HepG2 (cell line): ENCODE measurements around the gene NOL4L. TPM values are rescaled to one million over a fixed set of nuclear protein-coding genes. Genes with fewer than 3 reads are reported as not detected.

Experiments used
- GABPB1 ChIP-seq: IDR thresholded peaks from 2 replicates; pipeline ENCODE4 v1.6.1; 2016; ENCODE audit warnings: mild to moderate bottlenecking, missing genetic modification reagents, moderate library complexity, missing compliant biosample characterization
- GTF2F1 ChIP-seq: fragments of 150-350 bp; IDR thresholded peaks from 2 replicates; pipeline ENCODE4 v1.6.1; 2014; ENCODE audit warnings: low read length
- MYC ChIP-seq: sonication (generic); formaldehyde crosslinking; IDR thresholded peaks from 2 replicates; pipeline ENCODE4 v1.9.0; 2021; ENCODE audit warnings: missing genetic modification reagents, borderline replicate concordance
- PHF8 ChIP-seq: sonication (generic); formaldehyde crosslinking; IDR thresholded peaks from 2 replicates; pipeline ENCODE4 v1.5.0; 2020; ENCODE audit warnings: missing genetic modification reagents
- SCMH1 ChIP-seq: sonication (generic); formaldehyde crosslinking; IDR thresholded peaks from 2 replicates; pipeline ENCODE4 v1.9.0; 2021; ENCODE audit warnings: missing genetic modification reagents, mild to moderate bottlenecking, borderline replicate concordance
- SMAD9 ChIP-seq: sonication (generic); formaldehyde crosslinking; IDR thresholded peaks from 2 replicates; pipeline ENCODE4 v1.5.1; 2020; ENCODE audit warnings: mild to moderate bottlenecking, missing genetic modification reagents
- SMARCC2 ChIP-seq: fragments of 450-650 bp; IDR thresholded peaks from 2 replicates; pipeline ENCODE4 v1.6.1; 2017; ENCODE audit warnings: antibody characterized with exemption, mild to moderate bottlenecking
- SMYD3 ChIP-seq: sonication (generic); formaldehyde crosslinking; IDR thresholded peaks from 2 replicates; pipeline ENCODE4 v1.8.1; 2023; ENCODE audit warnings: mild to moderate bottlenecking, missing genetic modification reagents
- TEAD2 ChIP-seq: sonication (generic); formaldehyde crosslinking; IDR thresholded peaks from 2 replicates; pipeline ENCODE4 v1.9.0; 2021; ENCODE audit warnings: missing genetic modification reagents
- TOPORS ChIP-seq: sonication (generic); formaldehyde crosslinking; IDR thresholded peaks from 2 replicates; pipeline ENCODE4 v1.8.0; 2023; ENCODE audit warnings: mild to moderate bottlenecking, missing genetic modification reagents
- ZNF207 ChIP-seq: fragments of 450-650 bp; IDR thresholded peaks from 2 replicates; pipeline ENCODE4 v1.6.1; 2016; ENCODE audit warnings: antibody characterized with exemption, borderline replicate concordance
- ZNF235 ChIP-seq: sonication (generic); formaldehyde crosslinking; IDR thresholded peaks from 2 replicates; pipeline ENCODE4 v1.8.1; 2023; ENCODE audit warnings: mild to moderate bottlenecking, missing genetic modification reagents, borderline replicate concordance
- ZNF446 ChIP-seq: sonication (generic); formaldehyde crosslinking; IDR thresholded peaks from 2 replicates; pipeline ENCODE4 v1.5.0; 2020; ENCODE audit warnings: mild to moderate bottlenecking, missing genetic modification reagents
- ZNF772 ChIP-seq: sonication (generic); formaldehyde crosslinking; IDR thresholded peaks from 2 replicates; pipeline ENCODE4 v1.5.0; 2020; ENCODE audit warnings: mild to moderate bottlenecking, missing genetic modification reagents
- ZNF841 ChIP-seq: sonication (generic); formaldehyde crosslinking; IDR thresholded peaks from 2 replicates; pipeline ENCODE4 v1.8.1; 2023; ENCODE audit warnings: missing genetic modification reagents, borderline replicate concordance
- ZSCAN20 ChIP-seq: sonication (generic); formaldehyde crosslinking; IDR thresholded peaks from 2 replicates; pipeline ENCODE4 v1.4.0; 2020; ENCODE audit warnings: missing genetic modification reagents, mild to moderate bottlenecking, borderline replicate concordance
- polyA plus RNA-seq, 8 experiments: library from polyadenylated mRNA; depleted of rRNA in 3 of 8; stranded (reverse) in 7 of 8; unstranded in 1 of 8; fragments of >200 nt; fragmentation: Illumina TruSeq in 4 of 8; extraction: Trizol in 4 of 8; gene quantifications; 2 replicates each; pipeline versions ENCODE4 v1.2.1 to v1.2.3, GENCODE V29; 2011 to 2016; ENCODE audit warnings: low read depth in 4 of 8, missing spikeins in 1 of 8, mixed read lengths in 1 of 8; ENCODE audit not compliant: insufficient read depth in 1 of 8
- total RNA-seq, 5 experiments: library from RNA; depleted of rRNA; stranded (reverse); fragments of >200 nt; fragmentation: Illumina TruSeq; extraction: Trizol; gene quantifications; 2 replicates each; pipeline ENCODE4 v1.2.3, GENCODE V29; 2016; ENCODE audit warnings: low read depth in 1 of 5
- TF ChIP-seq, protein P1 (sequence below): sonication (generic); formaldehyde crosslinking; IDR thresholded peaks from 2 replicates; pipeline ENCODE4 v1.5.0; 2020; ENCODE audit warnings: mild to moderate bottlenecking, missing genetic modification reagents
- TF ChIP-seq, protein P2 (sequence below): sonication (generic); formaldehyde crosslinking; IDR thresholded peaks from 2 replicates; pipeline ENCODE4 v1.4.0; 2020; ENCODE audit warnings: mild to moderate bottlenecking, missing genetic modification reagents
- TF ChIP-seq, protein P3 (sequence below): sonication (generic); formaldehyde crosslinking; IDR thresholded peaks from 2 replicates; pipeline ENCODE4 v1.4.0; 2020; ENCODE audit warnings: low read depth, mild to moderate bottlenecking, missing genetic modification reagents
- TF ChIP-seq, protein P4 (sequence below): sonication (generic); formaldehyde crosslinking; IDR thresholded peaks from 2 replicates; pipeline ENCODE4 v1.8.0; 2022; ENCODE audit warnings: mild to moderate bottlenecking, missing genetic modification reagents; ENCODE audit not compliant: insufficient replicate concordance

Gene NOL4L
- total and polyA plus RNA-seq, 2 of the 13 experiments (the other 11 are each of a cell fraction or from before 2014, with no cell fraction given) = 16.6 to 35.4 TPM

DNA sequence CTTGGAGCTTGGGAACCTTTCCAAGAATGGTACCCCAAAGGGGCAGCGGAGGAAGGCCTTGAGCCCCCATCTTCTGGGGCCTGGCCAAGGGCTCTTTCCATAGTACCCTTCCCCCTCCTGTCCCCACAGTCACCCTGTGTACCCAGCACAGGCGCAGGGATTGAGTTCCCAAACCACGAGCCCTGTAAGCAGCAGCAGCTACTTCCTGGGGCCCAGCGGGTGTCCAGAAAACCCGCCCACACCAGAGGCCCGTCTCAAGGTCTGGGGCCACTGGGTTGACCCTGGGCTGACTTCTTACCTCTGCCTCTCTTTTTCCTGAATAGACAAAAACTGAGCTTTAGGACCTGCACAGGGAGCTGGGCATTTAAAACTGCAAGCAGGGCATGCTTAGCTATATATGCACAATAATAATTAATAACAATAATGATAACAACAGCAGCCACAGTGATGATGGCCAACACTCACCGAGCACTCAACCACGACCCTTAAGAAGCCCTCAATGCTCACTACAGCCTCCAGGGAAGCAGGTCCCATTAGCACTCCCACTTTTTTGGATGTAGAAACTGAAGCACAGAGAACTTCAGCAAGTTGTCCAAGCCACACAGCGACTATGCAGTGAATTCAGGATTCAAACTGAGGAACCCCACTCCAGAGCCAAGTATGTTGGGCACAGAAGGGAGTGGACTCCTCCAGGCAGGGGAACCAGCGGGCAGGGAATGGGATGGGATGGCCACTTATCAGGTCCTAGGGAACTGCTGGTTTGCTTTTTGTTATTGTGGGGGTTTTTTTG is 14.5 kb downstream of the NOL4L start (continued):
- no peak for TF ChIP-seq MYC
- TF ChIP-seq ZNF235 (CRISPR knock-in tag) = no peak
- no peak for TF ChIP-seq ZSCAN20 (CRISPR knock-in tag)
- TF ChIP-seq, protein P1, sequence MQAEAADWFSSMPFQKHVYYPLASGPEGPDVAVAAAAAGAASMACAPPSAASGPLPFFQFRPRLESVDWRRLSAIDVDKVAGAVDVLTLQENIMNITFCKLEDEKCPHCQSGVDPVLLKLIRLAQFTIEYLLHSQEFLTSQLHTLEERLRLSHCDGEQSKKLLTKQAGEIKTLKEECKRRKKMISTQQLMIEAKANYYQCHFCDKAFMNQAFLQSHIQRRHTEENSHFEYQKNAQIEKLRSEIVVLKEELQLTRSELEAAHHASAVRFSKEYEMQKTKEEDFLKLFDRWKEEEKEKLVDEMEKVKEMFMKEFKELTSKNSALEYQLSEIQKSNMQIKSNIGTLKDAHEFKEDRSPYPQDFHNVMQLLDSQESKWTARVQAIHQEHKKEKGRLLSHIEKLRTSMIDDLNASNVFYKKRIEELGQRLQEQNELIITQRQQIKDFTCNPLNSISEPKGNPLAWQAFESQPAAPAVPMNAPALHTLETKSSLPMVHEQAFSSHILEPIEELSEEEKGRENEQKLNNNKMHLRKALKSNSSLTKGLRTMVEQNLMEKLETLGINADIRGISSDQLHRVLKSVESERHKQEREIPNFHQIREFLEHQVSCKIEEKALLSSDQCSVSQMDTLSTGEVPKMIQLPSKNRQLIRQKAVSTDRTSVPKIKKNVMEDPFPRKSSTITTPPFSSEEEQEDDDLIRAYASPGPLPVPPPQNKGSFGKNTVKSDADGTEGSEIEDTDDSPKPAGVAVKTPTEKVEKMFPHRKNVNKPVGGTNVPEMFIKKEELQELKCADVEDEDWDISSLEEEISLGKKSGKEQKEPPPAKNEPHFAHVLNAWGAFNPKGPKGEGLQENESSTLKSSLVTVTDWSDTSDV (CRISPR knock-in tag) = peak; percentile 30; the same call in 1 of the 2 replicates
- TF ChIP-seq GABPB1 (CRISPR knock-in tag) = 0 out of 2 replicates have a peak, but pooled peaks have one; percentile 34
- TF ChIP-seq, protein P2, sequence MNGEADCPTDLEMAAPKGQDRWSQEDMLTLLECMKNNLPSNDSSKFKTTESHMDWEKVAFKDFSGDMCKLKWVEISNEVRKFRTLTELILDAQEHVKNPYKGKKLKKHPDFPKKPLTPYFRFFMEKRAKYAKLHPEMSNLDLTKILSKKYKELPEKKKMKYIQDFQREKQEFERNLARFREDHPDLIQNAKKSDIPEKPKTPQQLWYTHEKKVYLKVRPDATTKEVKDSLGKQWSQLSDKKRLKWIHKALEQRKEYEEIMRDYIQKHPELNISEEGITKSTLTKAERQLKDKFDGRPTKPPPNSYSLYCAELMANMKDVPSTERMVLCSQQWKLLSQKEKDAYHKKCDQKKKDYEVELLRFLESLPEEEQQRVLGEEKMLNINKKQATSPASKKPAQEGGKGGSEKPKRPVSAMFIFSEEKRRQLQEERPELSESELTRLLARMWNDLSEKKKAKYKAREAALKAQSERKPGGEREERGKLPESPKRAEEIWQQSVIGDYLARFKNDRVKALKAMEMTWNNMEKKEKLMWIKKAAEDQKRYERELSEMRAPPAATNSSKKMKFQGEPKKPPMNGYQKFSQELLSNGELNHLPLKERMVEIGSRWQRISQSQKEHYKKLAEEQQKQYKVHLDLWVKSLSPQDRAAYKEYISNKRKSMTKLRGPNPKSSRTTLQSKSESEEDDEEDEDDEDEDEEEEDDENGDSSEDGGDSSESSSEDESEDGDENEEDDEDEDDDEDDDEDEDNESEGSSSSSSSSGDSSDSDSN (CRISPR knock-in tag) = no peak; the same call in 1 of the 2 replicates
- TF ChIP-seq ZNF207 = no peak
- TF ChIP-seq, protein P3, sequence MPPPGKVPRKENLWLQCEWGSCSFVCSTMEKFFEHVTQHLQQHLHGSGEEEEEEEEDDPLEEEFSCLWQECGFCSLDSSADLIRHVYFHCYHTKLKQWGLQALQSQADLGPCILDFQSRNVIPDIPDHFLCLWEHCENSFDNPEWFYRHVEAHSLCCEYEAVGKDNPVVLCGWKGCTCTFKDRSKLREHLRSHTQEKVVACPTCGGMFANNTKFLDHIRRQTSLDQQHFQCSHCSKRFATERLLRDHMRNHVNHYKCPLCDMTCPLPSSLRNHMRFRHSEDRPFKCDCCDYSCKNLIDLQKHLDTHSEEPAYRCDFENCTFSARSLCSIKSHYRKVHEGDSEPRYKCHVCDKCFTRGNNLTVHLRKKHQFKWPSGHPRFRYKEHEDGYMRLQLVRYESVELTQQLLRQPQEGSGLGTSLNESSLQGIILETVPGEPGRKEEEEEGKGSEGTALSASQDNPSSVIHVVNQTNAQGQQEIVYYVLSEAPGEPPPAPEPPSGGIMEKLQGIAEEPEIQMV (CRISPR knock-in tag) = no peak
- TF ChIP-seq SCMH1 (CRISPR knock-in tag) = no peak
- no peak for TF ChIP-seq ZNF772 (CRISPR knock-in tag)
- no peak for TF ChIP-seq SMAD9
- TF ChIP-seq TOPORS (CRISPR knock-in tag) = no peak
- no peak for TF ChIP-seq ZNF446 (CRISPR knock-in tag)
- TF ChIP-seq, protein P4, sequence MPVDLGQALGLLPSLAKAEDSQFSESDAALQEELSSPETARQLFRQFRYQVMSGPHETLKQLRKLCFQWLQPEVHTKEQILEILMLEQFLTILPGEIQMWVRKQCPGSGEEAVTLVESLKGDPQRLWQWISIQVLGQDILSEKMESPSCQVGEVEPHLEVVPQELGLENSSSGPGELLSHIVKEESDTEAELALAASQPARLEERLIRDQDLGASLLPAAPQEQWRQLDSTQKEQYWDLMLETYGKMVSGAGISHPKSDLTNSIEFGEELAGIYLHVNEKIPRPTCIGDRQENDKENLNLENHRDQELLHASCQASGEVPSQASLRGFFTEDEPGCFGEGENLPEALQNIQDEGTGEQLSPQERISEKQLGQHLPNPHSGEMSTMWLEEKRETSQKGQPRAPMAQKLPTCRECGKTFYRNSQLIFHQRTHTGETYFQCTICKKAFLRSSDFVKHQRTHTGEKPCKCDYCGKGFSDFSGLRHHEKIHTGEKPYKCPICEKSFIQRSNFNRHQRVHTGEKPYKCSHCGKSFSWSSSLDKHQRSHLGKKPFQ (CRISPR knock-in tag) = no peak
- TF ChIP-seq GTF2F1 = no peak
- TF ChIP-seq SMARCC2 = no peak
- no peak for TF ChIP-seq SMYD3 (CRISPR knock-in tag)
- no peak for TF ChIP-seq PHF8 (CRISPR knock-in tag)
- TF ChIP-seq TEAD2 (CRISPR knock-in tag) = no peak
- no peak for TF ChIP-seq ZNF841 (CRISPR knock-in tag)
